NB4 (cell line): ENCODE data around the gene VPS25.

ENCODE experiments used
- DNase-seq: peaks from one replicate; pipeline ENCODE4 v3.0.0; 2010; ENCODE audit warnings: low read depth
- H3K4me3 ChIP-seq: one replicate; pipeline ENCODE4 v1.5.1; 2011; ENCODE audit warnings: mild to moderate bottlenecking, low read depth, low read length, moderate library complexity
- CTCF ChIP-seq: IDR thresholded peaks from one replicate; pipeline ENCODE4 v1.5.1; 2012; ENCODE audit warnings: low read depth, low read length
- MAX ChIP-seq: IDR thresholded peaks from 2 replicates; pipeline ENCODE4 v1.6.1; 2011; ENCODE audit warnings: low read depth, low read length
- MYC ChIP-seq: IDR thresholded peaks from 2 replicates; pipeline ENCODE4 v1.6.1; 2011; ENCODE audit warnings: low read depth, low read length
- POLR2A ChIP-seq: IDR thresholded peaks from 2 replicates; pipeline ENCODE4 v1.6.1; 2011; ENCODE audit warnings: mild to moderate bottlenecking; ENCODE audit not compliant: insufficient read length; ENCODE audit errors: extremely low read depth

VPS25 gene

GRCh38 chr17:42783062-42783790 is 10.0 kb downstream of the VPS25 start:
- H3K4me3 ChIP-seq: no peak overlapping the region
- DNase-seq: no peak
- TF ChIP-seq CTCF (no peak), POLR2A (no peak)

DNA sequence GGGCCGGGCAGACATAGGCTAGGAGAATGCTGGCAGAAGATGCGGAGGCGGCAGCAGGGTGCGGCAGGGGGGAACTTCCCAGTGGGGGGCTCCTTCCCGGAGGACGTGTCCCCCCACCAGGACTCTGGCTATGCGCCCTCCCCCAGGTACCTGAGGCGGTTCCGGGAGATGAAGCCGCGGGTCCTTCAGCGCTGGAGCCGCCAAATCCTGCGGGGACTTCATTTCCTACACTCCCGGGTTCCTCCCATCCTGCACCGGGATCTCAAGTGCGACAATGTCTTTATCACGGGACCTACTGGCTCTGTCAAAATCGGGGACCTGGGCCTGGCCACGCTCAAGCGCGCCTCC is 10.5 kb downstream of the VPS25 start:
- no peak for TF ChIP-seq CTCF
- no peak for TF ChIP-seq POLR2A
- TF ChIP-seq MAX: no peak
- TF ChIP-seq MYC: no peak
- no peak for DNase-seq
- H3K4me3 ChIP-seq: no peak overlapping the region

- DNase-seq: peak; percentile 51
- TF ChIP-seq MAX (no peak), MYC (no peak), POLR2A (no peak), CTCF (no peak)
- no peak overlapping the region for H3K4me3 ChIP-seq
These were observed 11.2 kb downstream of the VPS25 start for GRCh38 chr17:42784409-42784808.

- TF ChIP-seq CTCF (no peak), POLR2A (no peak), MAX (no peak), MYC (no peak)
- no peak for DNase-seq
- H3K4me3 ChIP-seq: no peak overlapping the region
These were observed 11.8 kb downstream of the VPS25 start for GRCh38 chr17:42784811-42785592.

- no peak for DNase-seq
- no peak overlapping the region for H3K4me3 ChIP-seq
- TF ChIP-seq CTCF: no peak
- no peak for TF ChIP-seq MYC
- no peak for TF ChIP-seq MAX
- TF ChIP-seq POLR2A: no peak
These were observed 14.0 kb downstream of the VPS25 start for GRCh38 chr17:42787266-42787665.
